Body of pancreas (tissue), 4 donors: Measurements from ENCODE around the gene PPAN.

ENCODE experiments used
- POLR2A ChIP-seq, 3 donors: fragments of 450-650 bp; IDR thresholded peaks; one replicate each; pipeline ENCODE4 v1.6.1; 2016; ENCODE audit warnings: antibody characterized with exemption in 3 of 3, mild to moderate bottlenecking in 2 of 3
- TF ChIP-seq, protein P1 (sequence below), 7 experiments: fragments of 450-650 bp in 4 of 7; fragments of 200-600 bp in 3 of 7; sonication (generic) in 3 of 7; IDR thresholded peaks; one replicate each; pipeline ENCODE4 v1.5.1; 2016 to 2019; ENCODE audit warnings: antibody characterized with exemption in 7 of 7

DNA sequence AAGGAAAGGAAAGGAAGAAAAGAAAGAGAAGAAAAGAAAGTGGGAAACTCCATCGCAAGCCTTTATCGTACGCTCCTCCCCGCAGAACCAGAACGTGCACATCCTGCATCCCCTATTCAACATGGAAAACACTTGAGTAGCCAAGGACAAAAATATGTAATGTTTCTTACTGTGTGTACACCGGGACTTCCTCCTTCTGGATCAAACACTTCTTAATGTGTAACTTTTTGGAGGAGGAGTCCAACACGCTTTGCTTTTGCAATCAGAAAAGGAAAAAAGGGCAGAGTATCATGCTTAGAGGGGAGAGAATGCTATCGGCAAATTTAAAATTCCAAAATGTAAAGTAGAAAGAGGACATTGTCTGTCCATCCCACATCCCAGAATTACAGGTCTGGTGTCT is 27.8 kb upstream of the PPAN start:
- TF ChIP-seq, protein P1, sequence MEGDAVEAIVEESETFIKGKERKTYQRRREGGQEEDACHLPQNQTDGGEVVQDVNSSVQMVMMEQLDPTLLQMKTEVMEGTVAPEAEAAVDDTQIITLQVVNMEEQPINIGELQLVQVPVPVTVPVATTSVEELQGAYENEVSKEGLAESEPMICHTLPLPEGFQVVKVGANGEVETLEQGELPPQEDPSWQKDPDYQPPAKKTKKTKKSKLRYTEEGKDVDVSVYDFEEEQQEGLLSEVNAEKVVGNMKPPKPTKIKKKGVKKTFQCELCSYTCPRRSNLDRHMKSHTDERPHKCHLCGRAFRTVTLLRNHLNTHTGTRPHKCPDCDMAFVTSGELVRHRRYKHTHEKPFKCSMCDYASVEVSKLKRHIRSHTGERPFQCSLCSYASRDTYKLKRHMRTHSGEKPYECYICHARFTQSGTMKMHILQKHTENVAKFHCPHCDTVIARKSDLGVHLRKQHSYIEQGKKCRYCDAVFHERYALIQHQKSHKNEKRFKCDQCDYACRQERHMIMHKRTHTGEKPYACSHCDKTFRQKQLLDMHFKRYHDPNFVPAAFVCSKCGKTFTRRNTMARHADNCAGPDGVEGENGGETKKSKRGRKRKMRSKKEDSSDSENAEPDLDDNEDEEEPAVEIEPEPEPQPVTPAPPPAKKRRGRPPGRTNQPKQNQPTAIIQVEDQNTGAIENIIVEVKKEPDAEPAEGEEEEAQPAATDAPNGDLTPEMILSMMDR (IDR thresholded peaks at IDR 0.05) = no peak
- TF ChIP-seq POLR2A (IDR thresholded peaks at IDR 0.05) = no peak
